Right lobe of liver (tissue), 4 donors: ENCODE measurements around the gene RAI1.

ENCODE experiments used
- CTCF ChIP-seq, 4 donors: fragments of 200-600 bp in 3 of 4; fragments of 450-650 bp in 1 of 4; IDR thresholded peaks; one replicate each; pipeline versions ENCODE4 v1.5.1 to v1.8.0; 2016 to 2022; ENCODE audit warnings: antibody characterized with exemption in 4 of 4, mild to moderate bottlenecking in 2 of 4
- POLR2A ChIP-seq: fragments of 450-650 bp; IDR thresholded peaks from one replicate; pipeline ENCODE4 v1.6.1; 2017; ENCODE audit warnings: antibody characterized with exemption, mild to moderate bottlenecking
- donor health status: DM: no; HTN: no; CAD: no.
- donor health status: DM: no; HTN: no; CAD: no.
- donor health status: DM: no; HTN: yes; CAD: no.

GRCh38 chr17:17737961-17738894 is 57.0 kb downstream of the RAI1 start:
- TF ChIP-seq CTCF (IDR thresholded peaks at IDR 0.05) (no peak), POLR2A (no peak)
